Ishikawa (cell line): ENCODE data around the gene TAF3.

ENCODE experiments used
- CREB1 ChIP-seq: IDR thresholded peaks from 2 replicates; pipeline ENCODE4 v1.6.1; 2012; ENCODE audit warnings: low read depth
- YY1 ChIP-seq: IDR thresholded peaks from 2 replicates; pipeline ENCODE4 v1.6.1; 2012; ENCODE audit warnings: low read depth

DNA sequence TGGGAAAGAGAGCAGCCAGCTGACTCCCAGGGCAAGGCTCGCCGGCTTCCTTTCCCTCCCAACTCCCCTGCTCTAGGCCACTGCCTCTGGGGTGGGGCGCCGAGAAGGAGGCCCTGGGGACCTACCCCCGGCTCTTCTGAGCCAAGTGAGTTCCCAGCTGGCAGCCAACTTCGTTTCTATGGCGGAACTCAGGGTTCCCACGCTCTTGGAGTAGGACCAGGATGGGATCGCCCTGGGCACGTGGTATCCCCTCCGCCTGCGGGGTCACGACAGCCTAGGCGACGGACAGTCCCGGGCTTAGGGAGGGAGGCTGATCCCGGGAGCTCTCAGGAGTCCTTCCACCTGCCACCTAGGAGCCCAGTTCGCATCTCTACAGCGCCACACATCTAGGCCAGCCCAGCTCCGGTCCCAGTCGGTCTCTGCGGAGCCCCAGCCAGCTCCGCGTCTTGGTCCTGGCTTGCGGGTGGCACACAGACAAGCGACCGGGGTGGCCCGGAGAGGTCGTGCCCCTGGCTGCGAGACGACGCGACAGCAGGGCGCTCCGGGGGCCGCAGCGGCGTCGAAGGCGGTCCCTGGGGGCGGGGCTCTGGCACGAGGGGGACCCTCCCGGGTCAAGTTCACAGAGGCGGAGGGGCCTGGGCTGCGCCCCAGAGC is 215.6 kb downstream of the TAF3 start:
- TF ChIP-seq YY1 (no peak), CREB1 (no peak)
